PC-9 (cell line): ENCODE measurements around the gene PCK2.

Experiments
- CTCF ChIP-seq: fragments of 200-600 bp; sonication (generic); conservative IDR thresholded peaks from 2 replicates; pipeline ENCODE4 v1.6.1; 2017; ENCODE audit warnings: mixed run types, antibody characterized with exemption, mild to moderate bottlenecking, moderate library complexity
- EZH2 ChIP-seq: fragments of 200-600 bp; sonication (generic); IDR thresholded peaks from 2 replicates; pipeline ENCODE4 v1.8.0; 2017; ENCODE audit warnings: antibody characterized with exemption, low read depth

- TF ChIP-seq CTCF (no peak), EZH2 (no peak)
These were observed 28.7 kb upstream of the PCK2 start for GRCh38 chr14:24065408-24065807.
